Stimulated activated CD4-positive, alpha-beta T cell treated with anti-CD3 and anti-CD28 coated beads, Interleukin-15, amount 100 ng/mL, for 48 hours (primary cell): ENCODE data around the gene COL18A1.
"Not testable (repeated sequence)": the region's sequence is repeated elsewhere in the genome, so short reads cannot be mapped to it uniquely, and the experiment has no call there.

Experiments
- DNase-seq, 2 donors: peaks; one replicate each; pipeline ENCODE4 v3.0.0-alpha.2; 2020; ENCODE audit warnings: low read depth in 2 of 2

The COL18A1 gene

GRCh38 chr21:45367402-45368351 is 37.3 kb upstream of the COL18A1 start:
- no peak for DNase-seq

GRCh38 chr21:45369018-45369417 is 35.9 kb upstream of the COL18A1 start:
- not testable (repeated sequence) for DNase-seq

GRCh38 chr21:45370575-45370974 is 34.4 kb upstream of the COL18A1 start:
- no peak for DNase-seq

GRCh38 chr21:45371081-45371480 is 33.9 kb upstream of the COL18A1 start:
- no peak for DNase-seq

- no peak for DNase-seq
Observed at GRCh38 chr21:45371655-45372054, 33.3 kb upstream of the COL18A1 start.

- no peak for DNase-seq
Observed at GRCh38 chr21:45372732-45373355, 32.1 kb upstream of the COL18A1 start.

- DNase-seq = no peak
Observed at GRCh38 chr21:45373991-45374816, 30.8 kb upstream of the COL18A1 start.

GRCh38 chr21:45374826-45375455 is 30.0 kb upstream of the COL18A1 start:
- no peak for DNase-seq

GRCh38 chr21:45376459-45377324 is 28.3 kb upstream of the COL18A1 start:
- DNase-seq = no peak

- no peak for DNase-seq
Observed at GRCh38 chr21:45377325-45377709, 27.6 kb upstream of the COL18A1 start.

- DNase-seq = no peak
Observed at GRCh38 chr21:45377866-45378257, 27.1 kb upstream of the COL18A1 start.

GRCh38 chr21:45378258-45378966 is 26.6 kb upstream of the COL18A1 start:
- DNase-seq = no peak

- no peak for DNase-seq
Observed at GRCh38 chr21:45379171-45379900, 25.6 kb upstream of the COL18A1 start.

GRCh38 chr21:45379901-45380330 is 25.0 kb upstream of the COL18A1 start:
- no peak for DNase-seq

GRCh38 chr21:45380566-45380965 is 24.4 kb upstream of the COL18A1 start:
- no peak for DNase-seq

GRCh38 chr21:45381036-45381787 is 23.8 kb upstream of the COL18A1 start:
- no peak for DNase-seq

GRCh38 chr21:45381865-45382696 is 22.9 kb upstream of the COL18A1 start:
- no peak for DNase-seq

- DNase-seq = no peak
Observed at GRCh38 chr21:45382697-45382997, 22.3 kb upstream of the COL18A1 start.
